Esophagus muscularis mucosa (tissue), 3 donors: ENCODE measurements around the gene AUTS2.
"Not testable (repeated sequence)": the region's sequence is repeated elsewhere in the genome, so short reads cannot be mapped to it uniquely, and the experiment has no call there.

Experiments
- CTCF ChIP-seq, 3 experiments: fragments of 200-600 bp in 2 of 3; fragments of 450-650 bp in 1 of 3; sonication (generic) in 2 of 3; IDR thresholded peaks; one replicate each; pipeline ENCODE4 v1.5.1; 2017 to 2019; ENCODE audit warnings: antibody characterized with exemption in 3 of 3, mild to moderate bottlenecking in 2 of 3, moderate library complexity in 1 of 3
- POLR2A ChIP-seq: fragments of 450-650 bp; IDR thresholded peaks from one replicate; pipeline ENCODE4 v1.6.1; 2017; ENCODE audit warnings: antibody characterized with exemption, moderate library complexity, mild to moderate bottlenecking, low read depth
- POLR2AphosphoS5 ChIP-seq, 2 donors: sonication (generic); formaldehyde crosslinking; IDR thresholded peaks; one replicate each; pipeline ENCODE4 v1.6.1; 2017; ENCODE audit warnings: antibody characterized with exemption in 2 of 2

- TF ChIP-seq CTCF (IDR thresholded peaks at IDR 0.05); POLR2A; POLR2AphosphoS5 (IDR thresholded peaks at IDR 0.05): not testable (repeated sequence)
These were observed 766.1 kb downstream of the AUTS2 start for GRCh38 chr7:70364393-70364792.
